ENCODE data around the gene AATK. TPM values are rescaled to one million over a fixed set of nuclear protein-coding genes. Genes with fewer than 3 reads are reported as not detected.

Gene AATK
- total and polyA plus RNA-seq, 2 of the 13 experiments (the other 11 are each of a cell fraction or from before 2014, with no cell fraction given) = 2.9 to 8.4 TPM

- TF ChIP-seq ZNF407 (CRISPR knock-in tag; IDR thresholded peaks at IDR 0.05; ENCODE audit: not compliant biosample characterization) (no peak), CENPX (CRISPR knock-in tag; IDR thresholded peaks at IDR 0.05) (no peak), MXD3 (CRISPR knock-in tag; IDR thresholded peaks at IDR 0.05) (peak; percentile 54; the same call in 1 of the 2 replicates), ZNF207 (IDR thresholded peaks at IDR 0.05; ENCODE audit: borderline replicate concordance) (no peak), ZSCAN12 (CRISPR knock-in tag; IDR thresholded peaks at IDR 0.05) (no peak), ZFAT (CRISPR knock-in tag; conservative IDR thresholded peaks at IDR 0.05) (no peak), ELF1 (CRISPR knock-in tag; IDR thresholded peaks at IDR 0.05) (0 out of 2 replicates have a peak, but pooled peaks have one; percentile 20), ZNF776 (CRISPR knock-in tag; IDR thresholded peaks at IDR 0.05) (no peak), IRF1 (CRISPR knock-in tag; IDR thresholded peaks at IDR 0.05; ENCODE audit: low read depth) (no peak), NCOA5 (CRISPR knock-in tag; IDR thresholded peaks at IDR 0.05) (no peak), YY1 (IDR thresholded peaks at IDR 0.05; ENCODE audit: insufficient read depth, insufficient replicate concordance, low read depth, low read length) (peak; percentile 54), USF2 (IDR thresholded peaks at IDR 0.05; ENCODE audit: low read depth, low read length) (no peak), USF2 (CRISPR knock-in tag; IDR thresholded peaks at IDR 0.05; ENCODE audit: borderline replicate concordance) (no peak), TMF1 (CRISPR knock-in tag; IDR thresholded peaks at IDR 0.05; ENCODE audit: low read depth) (no peak), KDM4B (CRISPR knock-in tag; IDR thresholded peaks at IDR 0.05) (no peak)
- TF ChIP-seq, protein P1, sequence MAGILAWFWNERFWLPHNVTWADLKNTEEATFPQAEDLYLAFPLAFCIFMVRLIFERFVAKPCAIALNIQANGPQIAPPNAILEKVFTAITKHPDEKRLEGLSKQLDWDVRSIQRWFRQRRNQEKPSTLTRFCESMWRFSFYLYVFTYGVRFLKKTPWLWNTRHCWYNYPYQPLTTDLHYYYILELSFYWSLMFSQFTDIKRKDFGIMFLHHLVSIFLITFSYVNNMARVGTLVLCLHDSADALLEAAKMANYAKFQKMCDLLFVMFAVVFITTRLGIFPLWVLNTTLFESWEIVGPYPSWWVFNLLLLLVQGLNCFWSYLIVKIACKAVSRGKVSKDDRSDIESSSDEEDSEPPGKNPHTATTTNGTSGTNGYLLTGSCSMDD (CRISPR knock-in tag; IDR thresholded peaks at IDR 0.05) = no peak
Observed at GRCh38 chr17:81142301-81143199, 23.5 kb downstream of the AATK start (continued).

Measured in HepG2 (cell line).